HK-2 (cell line): ENCODE results near the gene NACA2.
"Not testable (repeated sequence)": the region's sequence is repeated elsewhere in the genome, so short reads cannot be mapped to it uniquely, and the experiment has no call there.

Experiments
- DNase-seq: peaks from one replicate; pipeline ENCODE4 v3.0.0-alpha.2; 2018; ENCODE audit not compliant: unreplicated experiment

NACA2 gene

GRCh38 chr17:61578645-61579044 is 12.4 kb downstream of the NACA2 start:
- no peak for DNase-seq

DNA sequence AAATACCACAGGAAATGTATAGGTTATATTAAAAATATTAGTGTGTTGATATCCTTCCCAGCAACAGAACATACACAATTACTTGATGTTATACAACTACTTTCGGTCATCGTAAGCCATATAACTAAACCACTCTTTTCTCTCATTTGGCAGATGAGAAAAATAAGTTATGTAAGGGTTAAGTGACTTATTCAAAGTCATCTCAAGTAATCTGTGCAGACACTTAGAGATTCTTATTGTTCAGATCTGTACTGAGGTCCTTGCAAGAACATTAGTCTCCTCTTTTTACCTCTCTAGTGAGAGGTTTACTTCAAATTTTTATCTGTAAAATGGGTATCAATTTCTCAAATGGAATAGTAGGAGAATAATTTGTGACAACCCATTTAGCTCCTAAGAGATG is 15.0 kb downstream of the NACA2 start:
- no peak for DNase-seq

- DNase-seq, result no peak
Measured at GRCh38 chr17:61575352-61575975, 15.6 kb downstream of the NACA2 start.

GRCh38 chr17:61574542-61575351 is 16.3 kb downstream of the NACA2 start:
- DNase-seq, result peak; percentile 2

GRCh38 chr17:61572547-61572946 is 18.5 kb downstream of the NACA2 start:
- DNase-seq, result not testable (repeated sequence)

- no peak for DNase-seq
Measured at GRCh38 chr17:61571624-61572023, 19.4 kb downstream of the NACA2 start.

- no peak for DNase-seq
Measured at GRCh38 chr17:61570118-61570517, 20.9 kb downstream of the NACA2 start.

DNA sequence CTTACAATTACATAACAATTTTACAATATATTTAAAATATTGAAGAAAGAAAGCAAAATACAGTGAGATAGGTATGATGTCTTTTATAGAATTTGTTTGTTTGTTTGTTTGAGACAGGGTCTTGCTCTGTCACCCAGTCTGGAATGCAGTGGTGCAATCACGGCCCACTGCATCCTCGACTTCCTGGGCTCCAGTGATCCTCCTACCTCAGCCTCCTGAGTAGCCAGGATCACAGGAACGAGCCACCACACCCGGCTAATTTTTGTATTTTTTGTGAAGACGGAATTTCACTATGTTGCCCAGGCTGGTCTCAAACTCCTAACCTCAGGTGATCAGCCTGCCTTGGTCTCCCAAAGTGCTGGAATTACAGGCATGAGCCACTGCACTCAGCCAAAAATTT is 21.5 kb downstream of the NACA2 start:
- DNase-seq, result not testable (repeated sequence)

DNA sequence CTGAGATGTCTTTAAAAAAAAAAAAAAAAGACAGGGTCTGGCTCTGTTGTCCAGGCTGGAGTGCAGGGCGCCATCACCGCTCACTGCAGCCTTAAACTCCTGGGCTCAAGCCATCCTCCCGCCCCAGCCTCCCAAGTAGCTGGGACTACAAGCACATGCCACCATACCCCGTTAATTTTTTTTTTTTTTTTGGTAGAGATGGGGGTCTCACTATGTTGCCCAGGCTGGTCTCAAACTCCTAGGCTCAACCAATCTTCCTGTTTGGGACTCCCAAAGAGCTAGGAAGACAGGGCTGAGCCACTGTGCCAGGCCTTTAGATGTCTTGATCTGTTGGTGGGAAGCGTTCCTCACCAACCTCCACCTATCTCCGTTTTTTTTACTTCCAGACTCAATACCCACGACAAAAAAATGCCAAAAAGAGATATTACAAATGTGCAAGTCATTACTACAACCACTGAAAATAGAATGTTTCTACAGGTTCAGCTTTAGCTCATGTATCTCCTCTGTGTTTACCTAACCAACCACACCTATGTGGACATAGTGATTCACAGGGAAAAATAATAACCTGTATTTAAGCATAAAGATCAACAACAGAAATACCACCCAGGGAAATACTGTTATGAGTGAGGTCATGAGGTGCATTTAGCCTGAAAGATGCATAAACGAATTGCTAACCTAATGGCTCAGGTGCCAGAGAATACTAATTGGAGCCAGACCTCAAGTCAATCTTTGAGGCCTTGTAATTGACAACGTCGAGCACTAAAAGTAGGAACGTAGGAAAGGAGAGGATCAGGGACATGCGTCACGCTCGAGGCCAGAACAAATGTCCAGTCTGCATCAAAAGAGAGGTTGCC is 22.6 kb downstream of the NACA2 start:
- no peak for DNase-seq

- DNase-seq, result no peak
Measured at GRCh38 chr17:61567045-61567802, 23.8 kb downstream of the NACA2 start.

DNA sequence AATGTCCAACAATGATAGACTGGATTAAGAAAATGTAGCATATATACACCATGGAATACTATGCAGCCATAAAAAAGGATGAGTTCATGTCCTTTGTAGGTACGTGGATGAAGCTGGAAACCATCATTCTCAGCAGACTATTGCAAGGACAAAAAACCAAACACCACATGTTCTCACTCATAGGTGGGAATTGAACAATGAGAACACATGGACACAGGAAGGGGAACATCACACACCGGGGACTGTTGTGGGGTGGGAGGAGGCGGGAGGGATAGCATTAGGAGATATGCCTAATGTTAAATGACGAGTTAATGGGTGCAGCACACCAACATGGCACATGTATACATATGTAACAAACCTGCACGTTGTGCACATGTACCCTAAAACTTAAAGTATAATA is 24.6 kb downstream of the NACA2 start:
- not testable (repeated sequence) for DNase-seq

GRCh38 chr17:61565850-61566249 is 25.2 kb downstream of the NACA2 start:
- DNase-seq, result not testable (repeated sequence)

GRCh38 chr17:61565213-61565612 is 25.8 kb downstream of the NACA2 start:
- DNase-seq, result no peak

- no peak for DNase-seq
Measured at GRCh38 chr17:61562287-61562686, 28.7 kb downstream of the NACA2 start.

- DNase-seq, result no peak
Measured at GRCh38 chr17:61561354-61561753, 29.7 kb downstream of the NACA2 start.

DNA sequence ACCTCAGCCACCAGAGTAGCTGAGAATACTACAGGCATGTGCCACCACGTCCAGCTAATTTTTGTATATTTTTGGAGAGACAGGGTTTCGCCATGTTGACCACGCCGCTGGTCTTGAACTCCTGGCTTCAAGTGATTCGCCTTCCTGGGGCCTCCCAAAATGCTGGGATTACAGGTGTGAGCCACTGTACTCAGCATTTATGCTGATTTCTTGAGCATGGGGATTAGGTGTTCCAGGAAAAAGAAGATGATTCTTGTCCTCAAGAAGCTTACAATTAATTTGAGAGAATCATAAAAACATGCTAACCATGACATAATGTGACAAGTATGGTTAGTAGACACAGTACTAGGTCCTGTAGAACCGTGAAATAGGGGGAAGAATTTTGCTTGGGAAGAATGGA is 30.9 kb downstream of the NACA2 start:
- DNase-seq, result no peak

- DNase-seq, result no peak
Measured at GRCh38 chr17:61556224-61557188, 34.5 kb downstream of the NACA2 start.

DNA sequence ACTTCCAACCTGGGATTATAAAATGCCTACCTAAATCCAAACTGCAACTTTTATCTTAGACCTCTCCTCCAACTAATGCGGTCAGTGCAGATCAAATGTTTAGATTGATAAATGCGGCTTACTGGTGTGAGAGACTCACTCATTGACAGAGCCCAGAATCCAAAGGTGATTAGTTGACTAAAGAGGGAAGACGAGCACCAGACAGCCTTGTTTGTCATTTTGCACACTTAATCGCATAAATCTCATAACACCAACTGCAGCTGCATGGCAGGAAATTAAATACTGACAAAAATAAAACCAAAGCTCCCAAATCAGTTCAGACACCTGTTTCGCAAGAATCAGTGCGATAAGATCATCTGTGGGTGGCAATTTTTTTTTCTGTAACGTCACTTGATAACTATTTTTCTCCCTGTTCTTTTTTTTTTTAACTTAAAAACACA is 35.9 kb downstream of the NACA2 start:
- no peak for DNase-seq

GRCh38 chr17:61554209-61554608 is 36.8 kb downstream of the NACA2 start:
- no peak for DNase-seq

DNA sequence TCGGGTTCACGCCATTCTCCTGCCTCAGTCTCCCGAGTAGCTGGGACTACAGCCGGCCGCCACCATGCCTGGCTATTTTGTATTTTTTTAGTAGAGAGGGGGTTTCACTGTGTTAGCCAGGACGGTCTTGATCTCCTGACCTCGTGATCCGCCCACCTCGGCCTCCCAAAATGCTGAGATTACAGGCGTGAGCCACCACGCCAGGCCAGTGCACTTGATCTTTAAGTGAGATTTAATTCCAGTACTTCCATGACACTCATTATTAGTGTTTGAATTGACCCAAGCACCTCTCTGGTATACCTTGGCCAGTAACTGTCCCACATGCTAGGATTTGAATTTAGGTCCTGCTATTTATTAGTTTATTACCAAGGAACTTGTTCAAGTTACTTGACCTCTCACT is 38.5 kb downstream of the NACA2 start:
- DNase-seq, result not testable (repeated sequence)
